Measurements from ENCODE around the gene CIZ1. TPM values are rescaled to one million over a fixed set of nuclear protein-coding genes. Genes with fewer than 3 reads are reported as not detected.

Gene CIZ1
- total RNA-seq, 1 donor from 2014 or later: 174 TPM

- Mint-ChIP-seq H3K4me3 (ENCODE audit: unreplicated experiment) (peak overlapping the region; percentile 25), H3K36me3 (ENCODE audit: unreplicated experiment) (no peaks in the 10 kb centered on the region), H3K27ac (ENCODE audit: unreplicated experiment) (no peak overlapping the region), H3K27me3 (ENCODE audit: unreplicated experiment) (peaks cover 2% of the 10 kb centered on the region), H3K9me3 (ENCODE audit: unreplicated experiment) (peaks cover 4% of the 10 kb centered on the region), H3K4me1 (ENCODE audit: low read depth, unreplicated experiment) (peaks cover 9% of the 10 kb centered on the region)
- TF ChIP-seq, protein P1, sequence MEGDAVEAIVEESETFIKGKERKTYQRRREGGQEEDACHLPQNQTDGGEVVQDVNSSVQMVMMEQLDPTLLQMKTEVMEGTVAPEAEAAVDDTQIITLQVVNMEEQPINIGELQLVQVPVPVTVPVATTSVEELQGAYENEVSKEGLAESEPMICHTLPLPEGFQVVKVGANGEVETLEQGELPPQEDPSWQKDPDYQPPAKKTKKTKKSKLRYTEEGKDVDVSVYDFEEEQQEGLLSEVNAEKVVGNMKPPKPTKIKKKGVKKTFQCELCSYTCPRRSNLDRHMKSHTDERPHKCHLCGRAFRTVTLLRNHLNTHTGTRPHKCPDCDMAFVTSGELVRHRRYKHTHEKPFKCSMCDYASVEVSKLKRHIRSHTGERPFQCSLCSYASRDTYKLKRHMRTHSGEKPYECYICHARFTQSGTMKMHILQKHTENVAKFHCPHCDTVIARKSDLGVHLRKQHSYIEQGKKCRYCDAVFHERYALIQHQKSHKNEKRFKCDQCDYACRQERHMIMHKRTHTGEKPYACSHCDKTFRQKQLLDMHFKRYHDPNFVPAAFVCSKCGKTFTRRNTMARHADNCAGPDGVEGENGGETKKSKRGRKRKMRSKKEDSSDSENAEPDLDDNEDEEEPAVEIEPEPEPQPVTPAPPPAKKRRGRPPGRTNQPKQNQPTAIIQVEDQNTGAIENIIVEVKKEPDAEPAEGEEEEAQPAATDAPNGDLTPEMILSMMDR (IDR thresholded peaks at IDR 0.05; ENCODE audit: partially characterized antibody, unreplicated experiment): no peak
- no peak for DNase-seq
Observed at GRCh38 chr9:128211186-128211980, 20.0 kb upstream of the CIZ1 start.

DNA sequence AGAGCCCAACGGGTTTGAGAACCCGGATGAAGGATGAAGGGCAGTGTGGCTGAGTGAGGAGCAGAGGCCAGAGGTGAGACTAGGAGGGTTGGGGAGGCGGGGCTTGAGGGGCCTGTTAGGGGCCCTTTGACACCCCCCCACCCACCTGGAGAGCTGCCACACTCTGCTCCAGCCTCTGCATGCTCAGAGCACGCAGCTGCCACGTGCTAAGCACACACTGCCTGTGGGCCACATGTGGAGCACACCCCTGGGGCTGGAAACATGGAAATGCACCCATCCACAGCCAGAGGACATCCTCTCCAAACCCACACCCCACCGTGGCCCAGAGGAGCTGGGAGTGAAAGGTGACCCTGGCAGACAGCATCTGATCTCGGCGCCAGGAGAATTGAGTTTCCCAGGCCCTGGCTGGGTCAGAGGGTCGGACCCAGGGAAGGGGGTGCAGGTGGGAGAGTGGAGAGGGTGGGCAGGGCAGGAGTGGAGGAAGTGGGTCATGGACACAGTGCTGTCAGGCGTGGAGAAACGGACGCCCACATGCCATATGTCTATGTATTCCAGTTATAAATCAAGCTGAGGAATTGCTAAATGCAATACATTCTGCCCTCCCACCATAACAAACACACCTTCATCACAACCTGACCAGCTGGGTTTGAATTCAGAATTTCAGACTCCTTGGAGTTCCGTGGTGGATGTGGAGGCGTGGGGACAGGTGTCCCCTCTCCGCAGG is 17.7 kb upstream of the CIZ1 start:
- peaks cover 9% of the 10 kb centered on the region for H3K27me3 Mint-ChIP-seq (ENCODE audit: unreplicated experiment)
- H3K27ac Mint-ChIP-seq (ENCODE audit: unreplicated experiment): no peak overlapping the region
- H3K4me1 Mint-ChIP-seq (ENCODE audit: low read depth, unreplicated experiment): peaks cover 8% of the 10 kb centered on the region
- H3K36me3 Mint-ChIP-seq (ENCODE audit: unreplicated experiment): no peaks in the 10 kb centered on the region
- peaks cover 6% of the 10 kb centered on the region for H3K9me3 Mint-ChIP-seq (ENCODE audit: unreplicated experiment)
- H3K4me3 Mint-ChIP-seq (ENCODE audit: unreplicated experiment): no peak overlapping the region
- DNase-seq: no peak
- TF ChIP-seq, protein P1 (IDR thresholded peaks at IDR 0.05; ENCODE audit: partially characterized antibody, unreplicated experiment): no peak

GRCh38 chr9:128208386-128208785 is 17.0 kb upstream of the CIZ1 start:
- TF ChIP-seq, protein P1 (IDR thresholded peaks at IDR 0.05; ENCODE audit: partially characterized antibody, unreplicated experiment): no peak
- H3K9me3 Mint-ChIP-seq (ENCODE audit: unreplicated experiment): peaks cover 6% of the 10 kb centered on the region
- no peak overlapping the region for H3K27ac Mint-ChIP-seq (ENCODE audit: unreplicated experiment)
- peaks cover 8% of the 10 kb centered on the region for H3K4me1 Mint-ChIP-seq (ENCODE audit: low read depth, unreplicated experiment)
- no peak for DNase-seq
- H3K27me3 Mint-ChIP-seq (ENCODE audit: unreplicated experiment): peaks cover 9% of the 10 kb centered on the region
- peak overlapping the region; percentile 57 for H3K4me3 Mint-ChIP-seq (ENCODE audit: unreplicated experiment)
- no peaks in the 10 kb centered on the region for H3K36me3 Mint-ChIP-seq (ENCODE audit: unreplicated experiment)

- H3K27me3 Mint-ChIP-seq (ENCODE audit: unreplicated experiment): peaks cover 13% of the 10 kb centered on the region
- no peaks in the 10 kb centered on the region for H3K36me3 Mint-ChIP-seq (ENCODE audit: unreplicated experiment)
- H3K9me3 Mint-ChIP-seq (ENCODE audit: unreplicated experiment): peaks cover 10% of the 10 kb centered on the region
- H3K4me3 Mint-ChIP-seq (ENCODE audit: unreplicated experiment): peak overlapping the region; percentile 26
- TF ChIP-seq, protein P1 (IDR thresholded peaks at IDR 0.05; ENCODE audit: partially characterized antibody, unreplicated experiment): no peak
- peaks cover 16% of the 10 kb centered on the region for H3K4me1 Mint-ChIP-seq (ENCODE audit: low read depth, unreplicated experiment)
- no peak for DNase-seq
- H3K27ac Mint-ChIP-seq (ENCODE audit: unreplicated experiment): peak overlapping the region; percentile 80
Observed at GRCh38 chr9:128206916-128207910, 15.8 kb upstream of the CIZ1 start.
